Kidney (tissue), 14 donors: ENCODE data around the gene BRD1. TPM values are rescaled to one million over a fixed set of nuclear protein-coding genes. Genes with fewer than 3 reads are reported as not detected.

ENCODE experiments used
- DNase-seq, 5 donors: peaks; one replicate each; pipeline ENCODE4 v3.0.0-alpha.2; 2013 to 2020
- FAIRE-seq: peaks from 2 replicates; lab custom pipeline; 2012; peaks lifted over from hg19 to GRCh38; lab: Jason Lieb, UNC
- H3K27ac ChIP-seq, 2 donors: one replicate each; pipeline ENCODE4 v1.7.0; 2013; ENCODE audit warnings: low read depth in 2 of 2, low read length in 2 of 2, inconsistent platforms in 1 of 2
- H3K27me3 ChIP-seq: one replicate; pipeline ENCODE4 v1.7.1; 2013; ENCODE audit warnings: low read length, inconsistent platforms; ENCODE audit not compliant: control insufficient read depth, insufficient read depth
- H3K36me3 ChIP-seq, 3 donors: one replicate each; pipeline versions ENCODE4 v1.7.0 to v1.7.1; 2013; ENCODE audit warnings: low read length in 3 of 3, control low read depth in 1 of 3, inconsistent platforms in 1 of 3; ENCODE audit not compliant: insufficient read depth in 3 of 3, control insufficient read depth in 2 of 3
- H3K4me1 ChIP-seq, 3 donors: one replicate each; pipeline versions ENCODE4 v1.7.0 to v1.7.1; 2013; ENCODE audit warnings: low read length in 3 of 3, inconsistent platforms in 1 of 3, low read depth in 1 of 3; ENCODE audit not compliant: control insufficient read depth in 2 of 3, insufficient read depth in 2 of 3
- H3K4me3 ChIP-seq, 3 donors: one replicate each; pipeline versions ENCODE4 v1.7.0 to v1.8.1; 2013; ENCODE audit warnings: low read length in 3 of 3, control low read depth in 1 of 3, inconsistent platforms in 1 of 3
- H3K9ac ChIP-seq, 3 donors: one replicate each; pipeline versions ENCODE4 v1.7.0 to v1.7.1; 2013; ENCODE audit warnings: low read length in 3 of 3, control low read depth in 1 of 3, inconsistent platforms in 1 of 3
- H3K9me3 ChIP-seq, 3 donors: one replicate each; pipeline versions ENCODE4 v1.7.0 to v1.7.1; 2013; ENCODE audit warnings: low read length in 3 of 3, control low read depth in 1 of 3, inconsistent platforms in 1 of 3; ENCODE audit not compliant: control insufficient read depth in 2 of 3, insufficient read depth in 1 of 3
- intact Hi-C: fragments of 100-400 bp; cut with DNase I; formaldehyde crosslinking; loops from one replicate; pipeline ENCODE4 v1.11.1; 2022
- polyA plus RNA-seq: library from polyadenylated mRNA; stranded (reverse); fragments of 350-450 nt; fragmentation: Illumina TruSeq; extraction: RNeasy Lipid Tissue Mini Kit (QIAGEN cat#74804); gene quantifications from one replicate; pipeline ENCODE4 v1.2.3, GENCODE V29; 2014; ENCODE audit warnings: low read depth, low replicate concordance; ENCODE audit not compliant: insufficient read depth
- total RNA-seq: library from RNA; stranded (reverse); fragmentation: NEBNext Ultra II Directional; extraction: Animal tissue kit (Norgen Biotek cat#: 25700); gene quantifications from one replicate; pipeline ENCODE4 v1.2.1, GENCODE V29; 2021
- TF ChIP-seq, protein P1 (sequence below): IDR thresholded peaks from 3 replicates; pipeline ENCODE4 v1.5.1; 2012; ENCODE audit warnings: mild to moderate bottlenecking, moderate library complexity, borderline replicate concordance; ENCODE audit not compliant: insufficient read depth; ENCODE audit errors: extremely low read depth
- donor health status: control.
- donor health status: control.
- donor health status: control.
- donor health status: control.
- donor health status: control.
- donor health status: DM: yes; HTN: yes; CAD: no.
- donor health status: Normal renal cell carcinoma (clear cell type).

The BRD1 gene
- total and polyA plus RNA-seq, 2 donors from 2014 or later = 8.1 to 40.5 TPM

GRCh38 chr22:49752598-49753091 lies 75.0 kb downstream of the BRD1 start:
- no peaks in the 10 kb centered on the region for H3K4me1 ChIP-seq
- H3K27me3 ChIP-seq = no peaks in the 10 kb centered on the region
- intact Hi-C loops = no loop called here
- H3K9ac ChIP-seq = no peak overlapping the region
- H3K9me3 ChIP-seq = peaks cover 0 to 2% (median 0%) of the 10 kb centered on the region in 3 donors
- no peak overlapping the region for H3K4me3 ChIP-seq
- no peaks in the 10 kb centered on the region for H3K36me3 ChIP-seq
- no peak for FAIRE-seq
- no peak overlapping the region for H3K27ac ChIP-seq
- TF ChIP-seq, protein P1, sequence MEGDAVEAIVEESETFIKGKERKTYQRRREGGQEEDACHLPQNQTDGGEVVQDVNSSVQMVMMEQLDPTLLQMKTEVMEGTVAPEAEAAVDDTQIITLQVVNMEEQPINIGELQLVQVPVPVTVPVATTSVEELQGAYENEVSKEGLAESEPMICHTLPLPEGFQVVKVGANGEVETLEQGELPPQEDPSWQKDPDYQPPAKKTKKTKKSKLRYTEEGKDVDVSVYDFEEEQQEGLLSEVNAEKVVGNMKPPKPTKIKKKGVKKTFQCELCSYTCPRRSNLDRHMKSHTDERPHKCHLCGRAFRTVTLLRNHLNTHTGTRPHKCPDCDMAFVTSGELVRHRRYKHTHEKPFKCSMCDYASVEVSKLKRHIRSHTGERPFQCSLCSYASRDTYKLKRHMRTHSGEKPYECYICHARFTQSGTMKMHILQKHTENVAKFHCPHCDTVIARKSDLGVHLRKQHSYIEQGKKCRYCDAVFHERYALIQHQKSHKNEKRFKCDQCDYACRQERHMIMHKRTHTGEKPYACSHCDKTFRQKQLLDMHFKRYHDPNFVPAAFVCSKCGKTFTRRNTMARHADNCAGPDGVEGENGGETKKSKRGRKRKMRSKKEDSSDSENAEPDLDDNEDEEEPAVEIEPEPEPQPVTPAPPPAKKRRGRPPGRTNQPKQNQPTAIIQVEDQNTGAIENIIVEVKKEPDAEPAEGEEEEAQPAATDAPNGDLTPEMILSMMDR = no peak
- no peak for DNase-seq

DNA sequence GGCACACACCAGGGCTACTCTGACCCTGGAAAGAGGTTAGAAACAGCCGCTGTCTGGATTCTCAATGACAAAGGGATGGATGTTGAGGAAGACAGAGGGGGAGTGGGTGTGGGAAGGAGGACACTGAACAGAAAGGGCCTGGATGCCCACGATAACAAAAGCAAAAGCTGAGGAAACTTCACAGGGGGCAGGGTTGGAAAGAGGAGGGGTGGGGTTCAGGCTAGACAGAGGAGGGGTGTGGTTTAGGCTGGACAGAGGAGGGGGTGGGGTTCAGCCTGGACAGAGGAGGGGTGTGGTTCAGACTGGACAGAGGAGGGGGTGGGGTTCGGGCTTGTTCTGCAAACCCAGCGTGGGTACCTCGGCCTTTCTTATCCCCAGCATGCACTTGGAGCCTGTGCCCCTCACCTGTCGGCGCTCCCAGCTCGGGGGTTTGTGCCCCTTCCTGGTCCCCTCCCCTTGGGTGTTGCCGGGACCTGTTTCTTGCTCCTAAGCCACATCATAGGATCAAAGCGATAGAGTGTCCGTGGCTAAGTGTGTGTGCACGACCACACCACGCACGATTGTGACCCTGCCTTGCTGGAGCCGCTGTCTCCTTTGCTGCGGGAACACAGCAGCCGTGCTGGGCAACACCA lies 75.6 kb downstream of the BRD1 start:
- Histone ChIP-seq H3K27ac (no peak overlapping the region), H3K4me3 (no peak overlapping the region), H3K36me3 (no peaks in the 10 kb centered on the region), H3K27me3 (no peaks in the 10 kb centered on the region), H3K9ac (no peak overlapping the region), H3K9me3 (peaks cover 0 to 2% (median 1%) of the 10 kb centered on the region in 3 donors), H3K4me1 (no peaks in the 10 kb centered on the region)
- TF ChIP-seq, protein P1 = no peak
- intact Hi-C loops = no loop called here
- DNase-seq (peak in 1 of 5 donors; percentile 70), FAIRE-seq (no peak)

DNA sequence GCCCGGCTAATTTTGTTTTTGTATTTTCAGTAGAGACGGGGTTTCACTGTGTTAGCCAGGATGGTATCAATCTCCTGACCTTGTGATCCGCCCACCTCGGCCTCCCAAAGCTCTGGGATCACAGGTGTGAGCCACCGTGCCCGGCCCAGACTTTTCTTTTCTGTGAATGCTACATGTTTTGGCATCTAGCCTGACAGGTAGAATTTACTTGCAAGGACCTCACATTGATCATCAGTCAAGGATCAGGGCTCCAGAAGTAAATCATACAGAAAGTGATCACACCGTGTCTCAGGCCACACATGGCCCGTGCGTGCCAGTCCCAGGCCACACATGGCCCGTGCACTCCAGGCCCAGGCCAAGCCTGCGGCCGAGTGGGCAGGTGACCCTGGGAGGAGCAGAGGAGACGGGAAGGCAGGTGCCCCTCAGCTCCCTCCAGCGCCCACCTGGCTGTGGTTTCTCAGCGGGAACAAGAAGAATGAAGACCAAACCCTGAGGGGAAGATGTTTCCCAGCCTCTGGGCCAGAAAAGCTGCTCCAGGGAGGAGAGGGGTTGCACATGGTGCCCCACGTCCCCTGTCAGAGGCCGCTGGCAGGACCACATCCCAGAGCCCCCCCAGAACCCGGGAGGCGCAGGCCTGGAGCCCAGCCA lies 76.2 kb downstream of the BRD1 start:
- DNase-seq (peak in 1 of 5 donors; percentile 68), FAIRE-seq (no peak)
- H3K9ac ChIP-seq = no peak overlapping the region
- no peak overlapping the region for H3K27ac ChIP-seq
- H3K9me3 ChIP-seq = peaks cover 0 to 4% (median 2%) of the 10 kb centered on the region in 3 donors
- no peaks in the 10 kb centered on the region for H3K27me3 ChIP-seq
- TF ChIP-seq, protein P1 = no peak
- H3K36me3 ChIP-seq = no peaks in the 10 kb centered on the region
- intact Hi-C loops = no loop called here
- no peak overlapping the region for H3K4me3 ChIP-seq
- no peaks in the 10 kb centered on the region for H3K4me1 ChIP-seq
